OCI-LY1 (cell line): ENCODE measurements around the gene RNF224.

Experiments used
- H2AFZ ChIP-seq: fragments of 200-600 bp; sonication (generic), shearing (Covaris generic); 2 replicates; pipeline ENCODE4 v1.6.0; 2014; ENCODE audit warnings: antibody characterized with exemption, mild to moderate bottlenecking, low read length
- H3F3A ChIP-seq: fragments of 200-600 bp; sonication (generic), shearing (Covaris generic); 2 replicates; pipeline ENCODE4 v1.6.0; 2014; ENCODE audit warnings: mild to moderate bottlenecking, antibody characterized with exemption, low read length, moderate library complexity; ENCODE audit not compliant: insufficient read depth
- H3K27ac ChIP-seq: fragments of 200-600 bp; sonication (generic); 2 replicates; pipeline ENCODE4 v1.5.1; 2014; ENCODE audit warnings: low read length, mixed run types, mild to moderate bottlenecking, low read depth; ENCODE audit not compliant: poor library complexity, severe bottlenecking
- H3K27me3 ChIP-seq: fragments of 200-600 bp; sonication (generic); 2 replicates; pipeline ENCODE4 v1.6.0; 2014; ENCODE audit warnings: antibody characterized with exemption, mild to moderate bottlenecking, low read length, moderate library complexity; ENCODE audit not compliant: insufficient read depth
- H3K36me3 ChIP-seq: fragments of 200-600 bp; sonication (generic); 2 replicates; pipeline ENCODE4 v1.6.1; 2014; ENCODE audit warnings: mild to moderate bottlenecking, antibody characterized with exemption, low read length, moderate library complexity, mixed read lengths; ENCODE audit not compliant: insufficient read depth
- H3K4me1 ChIP-seq: fragments of 200-600 bp; sonication (generic); 2 replicates; pipeline ENCODE4 v1.5.1; 2014; ENCODE audit warnings: mild to moderate bottlenecking, low read length, moderate library complexity; ENCODE audit not compliant: insufficient read depth, severe bottlenecking
- H3K4me2 ChIP-seq: fragments of 200-600 bp; sonication (generic), shearing (Covaris generic); 2 replicates; pipeline ENCODE4 v1.6.1; 2014; ENCODE audit warnings: low read length
- H3K4me3 ChIP-seq: fragments of 200-600 bp; sonication (generic); 2 replicates; pipeline ENCODE4 v1.5.1; 2014; ENCODE audit warnings: low read length, low read depth, mild to moderate bottlenecking, mixed read lengths; ENCODE audit not compliant: poor library complexity, severe bottlenecking
- H3K79me2 ChIP-seq: fragments of 200-600 bp; shearing (Covaris generic); 2 replicates; pipeline ENCODE4 v1.6.1; 2016; ENCODE audit warnings: mixed run types, low read length, mixed read lengths; ENCODE audit not compliant: insufficient read depth
- H3K9ac ChIP-seq: fragments of 200-600 bp; sonication (generic), shearing (Covaris generic); 2 replicates; pipeline ENCODE4 v1.6.1; 2014; ENCODE audit warnings: mild to moderate bottlenecking, low read length, mixed read lengths
- H3K9me2 ChIP-seq: fragments of 200-600 bp; sonication (generic), shearing (Covaris generic); 2 replicates; pipeline ENCODE4 v1.6.1; 2014; ENCODE audit warnings: low read depth, mild to moderate bottlenecking, low read length, mixed read lengths
- H3K9me3 ChIP-seq: fragments of 200-600 bp; shearing (Covaris generic); 2 replicates; pipeline ENCODE4 v1.6.1; 2014; ENCODE audit warnings: low read length, mixed read lengths
- H4K20me1 ChIP-seq: fragments of 200-600 bp; sonication (generic), shearing (Covaris generic); 2 replicates; pipeline ENCODE4 v1.6.0; 2016; ENCODE audit warnings: mild to moderate bottlenecking, low read length; ENCODE audit not compliant: insufficient read depth
- EZH2 ChIP-seq: fragments of 200-600 bp; sonication (generic), shearing (Covaris generic); IDR thresholded peaks from 2 replicates; pipeline ENCODE4 v1.8.0; 2017; ENCODE audit warnings: borderline replicate concordance, mixed run types, mild to moderate bottlenecking, antibody characterized with exemption, low read length, moderate library complexity, mixed read lengths
- TF ChIP-seq, protein P1 (sequence below): fragments of 200-600 bp; sonication (generic), shearing (Covaris generic); IDR thresholded peaks from 2 replicates; pipeline ENCODE4 v1.5.1; 2017; ENCODE audit warnings: mild to moderate bottlenecking, antibody characterized with exemption, low read length, moderate library complexity, mixed read lengths

The RNF224 gene

DNA sequence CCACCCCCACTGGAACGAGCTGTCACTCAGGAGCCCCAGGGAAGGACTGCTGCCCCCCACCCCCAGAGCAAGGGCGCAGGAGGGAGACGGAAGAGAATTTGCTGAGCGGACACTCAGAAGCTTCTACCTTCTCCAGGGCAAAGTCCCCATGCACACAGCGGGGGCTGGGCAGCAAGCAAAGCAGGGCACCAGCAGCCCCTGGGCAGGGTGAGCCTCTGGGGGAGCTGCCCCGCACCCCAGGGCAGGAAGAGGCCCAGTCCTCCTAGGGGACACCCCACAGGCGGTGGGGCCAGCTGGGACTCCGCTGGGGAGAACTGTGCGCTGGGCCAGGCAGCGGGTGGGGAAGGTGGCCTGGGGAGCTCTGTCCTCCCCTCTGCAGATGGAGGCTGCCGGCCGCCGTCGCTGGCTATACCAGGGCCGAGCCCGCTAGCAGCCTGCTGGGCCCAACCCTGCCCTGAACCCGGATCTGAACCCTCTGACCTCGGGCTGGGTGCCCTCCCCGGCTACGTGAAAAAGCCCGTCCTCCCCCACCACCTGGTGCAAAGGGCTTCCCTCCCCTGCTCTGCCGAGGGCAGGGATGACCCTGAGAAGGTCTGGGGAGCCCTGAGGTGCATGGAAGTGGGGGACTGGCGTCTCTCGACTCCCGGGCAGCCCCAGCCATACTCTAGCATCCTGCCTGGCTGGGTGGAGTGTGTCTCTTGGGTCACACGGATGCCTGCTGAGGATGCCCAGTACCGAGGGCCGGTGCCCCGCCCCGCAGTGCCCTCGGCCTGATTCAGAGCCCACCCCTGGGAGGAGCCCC is 2.8 kb downstream of the RNF224 start:
- Histone ChIP-seq H3K9me2 (no peaks in the 10 kb centered on the region), H3K79me2 (no peaks in the 10 kb centered on the region), H4K20me1 (no peaks in the 10 kb centered on the region), H3K27me3 (peaks cover 12% of the 10 kb centered on the region; the same call in 1 of the 2 replicates), H3F3A (no peaks in the 10 kb centered on the region), H3K36me3 (no peaks in the 10 kb centered on the region), H3K27ac (no peak overlapping the region), H3K4me3 (no peak overlapping the region), H3K4me1 (no peaks in the 10 kb centered on the region), H2AFZ (no peak overlapping the region), H3K4me2 (no peak overlapping the region), H3K9ac (no peak overlapping the region), H3K9me3 (no peaks in the 10 kb centered on the region)
- no peak for TF ChIP-seq EZH2
- TF ChIP-seq, protein P1, sequence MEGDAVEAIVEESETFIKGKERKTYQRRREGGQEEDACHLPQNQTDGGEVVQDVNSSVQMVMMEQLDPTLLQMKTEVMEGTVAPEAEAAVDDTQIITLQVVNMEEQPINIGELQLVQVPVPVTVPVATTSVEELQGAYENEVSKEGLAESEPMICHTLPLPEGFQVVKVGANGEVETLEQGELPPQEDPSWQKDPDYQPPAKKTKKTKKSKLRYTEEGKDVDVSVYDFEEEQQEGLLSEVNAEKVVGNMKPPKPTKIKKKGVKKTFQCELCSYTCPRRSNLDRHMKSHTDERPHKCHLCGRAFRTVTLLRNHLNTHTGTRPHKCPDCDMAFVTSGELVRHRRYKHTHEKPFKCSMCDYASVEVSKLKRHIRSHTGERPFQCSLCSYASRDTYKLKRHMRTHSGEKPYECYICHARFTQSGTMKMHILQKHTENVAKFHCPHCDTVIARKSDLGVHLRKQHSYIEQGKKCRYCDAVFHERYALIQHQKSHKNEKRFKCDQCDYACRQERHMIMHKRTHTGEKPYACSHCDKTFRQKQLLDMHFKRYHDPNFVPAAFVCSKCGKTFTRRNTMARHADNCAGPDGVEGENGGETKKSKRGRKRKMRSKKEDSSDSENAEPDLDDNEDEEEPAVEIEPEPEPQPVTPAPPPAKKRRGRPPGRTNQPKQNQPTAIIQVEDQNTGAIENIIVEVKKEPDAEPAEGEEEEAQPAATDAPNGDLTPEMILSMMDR, result no peak

- H3K4me1 ChIP-seq, result no peaks in the 10 kb centered on the region
- TF ChIP-seq, protein P1, result no peak
- TF ChIP-seq EZH2, result no peak
- no peak within 1 kb of the TSS for H3K27ac ChIP-seq
- no peaks in the 10 kb centered on the region for H4K20me1 ChIP-seq
- no peak within 1 kb of the TSS for H3K4me3 ChIP-seq
- H3F3A ChIP-seq, result no peaks in the 10 kb centered on the region
- no peak within 1 kb of the TSS for H2AFZ ChIP-seq
- no peaks in the 10 kb centered on the region for H3K79me2 ChIP-seq
- no peaks in the 10 kb centered on the region for H3K9me3 ChIP-seq
- no peak within 1 kb of the TSS for H3K4me2 ChIP-seq
- peaks cover 12% of the 10 kb centered on the region; the same call in 1 of the 2 replicates for H3K27me3 ChIP-seq
- H3K36me3 ChIP-seq, result no peaks in the 10 kb centered on the region
- H3K9me2 ChIP-seq, result no peaks in the 10 kb centered on the region
- no peak within 1 kb of the TSS for H3K9ac ChIP-seq
Measured at GRCh38 chr9:137230705-137231371, 3.5 kb downstream of the RNF224 start, which contains the start of gene SLC34A3. TSS of gene SLC34A3 (plus strand) at chr9:137230901. CDS start at chr9:137231703, 802 bp downstream.

DNA sequence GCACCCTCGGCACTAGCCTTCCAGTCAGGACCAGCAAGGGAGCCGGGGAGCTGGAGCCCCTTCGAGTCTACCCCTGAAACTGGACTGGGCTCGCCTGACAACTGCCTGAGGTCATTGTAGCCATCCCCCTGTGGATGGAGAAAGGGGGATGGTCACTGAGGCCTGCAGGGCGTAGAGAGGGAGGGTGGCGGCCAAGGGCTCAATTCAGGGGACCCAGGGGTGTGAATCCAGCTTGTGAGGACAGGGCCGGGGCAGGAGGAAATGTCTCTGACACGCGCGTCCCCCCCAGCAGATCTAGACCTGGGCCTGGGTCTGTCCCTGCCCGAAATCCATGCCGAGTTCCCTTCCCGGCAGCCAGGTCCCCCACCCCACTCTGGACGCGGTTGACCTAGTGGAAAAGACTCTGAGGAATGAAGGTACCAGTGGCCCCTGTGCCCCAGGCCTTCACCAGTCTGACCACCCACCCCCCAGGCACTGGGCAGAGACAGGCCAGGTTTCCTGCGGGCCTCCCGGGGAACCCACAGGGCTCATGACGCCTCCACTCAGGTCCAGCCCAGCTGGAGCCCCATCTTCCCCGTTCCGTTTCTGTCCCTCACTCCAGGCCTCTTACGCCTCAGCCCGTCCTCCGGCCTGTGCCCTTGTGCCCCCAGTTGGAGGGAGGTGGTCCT is 4.2 kb downstream of the RNF224 start:
- Histone ChIP-seq H3K4me1 (peaks cover under 1% of the 10 kb centered on the region), H4K20me1 (no peaks in the 10 kb centered on the region), H3F3A (no peaks in the 10 kb centered on the region), H3K9me3 (no peaks in the 10 kb centered on the region), H3K9ac (no peak overlapping the region), H2AFZ (no peak overlapping the region), H3K36me3 (no peaks in the 10 kb centered on the region), H3K27ac (no peak overlapping the region), H3K4me2 (no peak overlapping the region), H3K4me3 (no peak overlapping the region), H3K27me3 (peaks cover 12% of the 10 kb centered on the region; the same call in 1 of the 2 replicates), H3K79me2 (no peaks in the 10 kb centered on the region), H3K9me2 (no peaks in the 10 kb centered on the region)
- TF ChIP-seq, protein P1, result no peak
- TF ChIP-seq EZH2, result no peak
